GM12872 (cell line): ENCODE results near the gene KLHL8.

Experiments used
- TF ChIP-seq, protein P1 (sequence below): IDR thresholded peaks from 3 replicates; pipeline ENCODE4 v1.5.1; 2011; ENCODE audit warnings: low read depth, mild to moderate bottlenecking, low read length, moderate library complexity; ENCODE audit not compliant: insufficient read depth

KLHL8 gene

DNA sequence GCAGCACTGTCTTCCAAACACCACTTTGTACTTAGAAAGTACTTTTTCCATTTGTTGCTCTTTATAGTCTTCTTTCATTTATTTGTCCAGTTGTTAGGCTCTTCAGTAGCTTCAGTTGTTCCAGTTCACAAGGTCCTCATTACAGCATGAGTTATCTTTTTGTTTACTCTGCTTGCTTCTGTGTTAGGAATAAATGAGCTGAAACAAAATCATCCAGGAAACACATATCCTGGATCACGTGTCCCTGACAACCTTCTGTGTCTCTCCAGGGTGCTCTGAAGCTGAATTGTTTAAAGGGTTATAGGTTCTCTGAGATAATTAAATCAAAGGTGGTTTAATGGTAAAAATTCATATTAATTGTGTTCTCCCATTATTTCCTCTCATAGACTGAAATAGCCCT, 19.9 kb upstream of the KLHL8 start:
- TF ChIP-seq, protein P1, sequence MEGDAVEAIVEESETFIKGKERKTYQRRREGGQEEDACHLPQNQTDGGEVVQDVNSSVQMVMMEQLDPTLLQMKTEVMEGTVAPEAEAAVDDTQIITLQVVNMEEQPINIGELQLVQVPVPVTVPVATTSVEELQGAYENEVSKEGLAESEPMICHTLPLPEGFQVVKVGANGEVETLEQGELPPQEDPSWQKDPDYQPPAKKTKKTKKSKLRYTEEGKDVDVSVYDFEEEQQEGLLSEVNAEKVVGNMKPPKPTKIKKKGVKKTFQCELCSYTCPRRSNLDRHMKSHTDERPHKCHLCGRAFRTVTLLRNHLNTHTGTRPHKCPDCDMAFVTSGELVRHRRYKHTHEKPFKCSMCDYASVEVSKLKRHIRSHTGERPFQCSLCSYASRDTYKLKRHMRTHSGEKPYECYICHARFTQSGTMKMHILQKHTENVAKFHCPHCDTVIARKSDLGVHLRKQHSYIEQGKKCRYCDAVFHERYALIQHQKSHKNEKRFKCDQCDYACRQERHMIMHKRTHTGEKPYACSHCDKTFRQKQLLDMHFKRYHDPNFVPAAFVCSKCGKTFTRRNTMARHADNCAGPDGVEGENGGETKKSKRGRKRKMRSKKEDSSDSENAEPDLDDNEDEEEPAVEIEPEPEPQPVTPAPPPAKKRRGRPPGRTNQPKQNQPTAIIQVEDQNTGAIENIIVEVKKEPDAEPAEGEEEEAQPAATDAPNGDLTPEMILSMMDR = no peak

DNA sequence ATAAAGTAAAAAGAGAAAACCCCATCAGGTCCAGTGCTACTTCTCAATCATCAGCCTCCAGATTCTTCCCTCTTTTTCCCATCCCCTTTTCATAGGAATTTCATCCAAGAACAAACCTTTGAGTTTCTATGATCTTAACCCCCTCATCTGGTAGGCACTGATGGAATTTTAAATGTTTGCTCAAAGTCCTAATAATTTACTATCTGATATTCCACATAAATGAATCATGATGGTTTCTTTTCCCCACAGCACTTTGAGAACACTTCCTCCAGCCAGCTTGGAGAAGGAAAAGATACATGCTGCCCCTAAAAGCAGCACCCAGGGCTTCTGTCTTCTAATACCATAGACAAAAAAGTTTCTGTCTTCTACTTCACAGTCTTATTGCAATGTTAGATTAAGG, 19.4 kb upstream of the KLHL8 start:
- TF ChIP-seq, protein P1 = no peak

DNA sequence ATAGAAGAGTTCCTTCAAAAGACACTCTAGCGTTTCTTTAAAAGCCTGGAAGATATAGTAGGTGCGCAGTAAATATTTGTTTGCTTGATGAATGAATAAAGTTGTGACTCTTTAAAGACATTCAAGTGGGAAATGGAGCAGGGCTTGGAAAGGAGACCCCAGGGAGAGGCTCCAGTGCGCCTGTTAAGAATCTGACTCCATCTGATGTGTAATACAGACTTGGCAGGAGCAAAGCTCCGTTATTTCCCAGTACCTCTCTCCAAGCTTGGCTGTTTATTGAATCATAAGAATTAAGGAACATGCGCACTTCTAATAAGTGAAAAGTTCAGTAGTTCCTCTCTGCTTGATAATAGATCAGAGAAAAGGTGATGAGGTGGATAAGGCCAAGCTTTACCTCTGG, 18.8 kb upstream of the KLHL8 start:
- TF ChIP-seq, protein P1 = no peak

DNA sequence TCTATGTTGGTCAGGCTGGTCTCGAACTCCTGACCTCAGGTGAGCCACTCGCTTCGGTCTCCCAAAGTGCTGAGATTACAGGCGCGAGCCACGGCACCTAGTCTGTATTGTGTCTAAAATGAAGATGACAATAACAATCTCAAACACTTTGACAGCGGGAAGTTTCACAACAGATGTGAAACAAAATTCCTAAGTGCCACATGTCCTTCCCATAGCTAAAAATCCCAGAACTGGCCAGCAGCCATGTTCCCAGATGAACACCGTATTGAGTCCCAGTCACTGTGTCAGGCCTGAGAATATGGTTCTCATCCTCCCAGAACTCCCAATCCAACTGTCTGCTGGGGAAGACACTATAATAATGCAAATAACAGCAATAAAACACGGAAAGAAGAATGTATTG, 16.4 kb upstream of the KLHL8 start:
- TF ChIP-seq, protein P1 = no peak

DNA sequence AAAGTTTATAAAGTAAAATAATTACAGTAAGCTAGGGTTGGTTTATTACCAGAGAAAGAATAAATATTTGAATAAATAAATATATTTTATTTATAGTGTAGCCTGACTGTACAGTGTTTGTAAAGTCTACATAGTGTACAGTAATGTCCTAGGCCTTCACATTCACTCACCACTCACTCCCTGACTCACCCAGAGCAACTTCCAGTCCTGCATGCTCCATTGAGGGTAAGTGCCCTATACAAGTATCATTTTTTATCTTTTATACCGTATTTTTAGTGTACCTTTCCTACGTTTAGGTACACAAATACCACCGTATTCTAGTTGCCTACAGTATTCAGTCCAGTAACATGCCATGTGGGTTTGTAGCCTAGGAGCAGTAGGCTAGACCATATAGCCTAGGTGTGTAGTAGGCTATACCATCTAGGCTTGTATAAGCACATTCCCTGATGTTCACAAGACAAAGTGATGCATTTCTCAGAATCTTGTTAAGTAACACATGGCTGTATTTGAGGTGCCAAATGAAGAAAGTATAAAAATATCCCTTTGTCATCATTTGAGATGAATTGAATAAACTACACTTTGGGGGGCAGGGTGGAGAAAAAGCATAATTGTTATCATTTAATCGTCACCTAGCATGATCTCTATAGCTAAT, 14.7 kb upstream of the KLHL8 start:
- TF ChIP-seq, protein P1 = no peak

DNA sequence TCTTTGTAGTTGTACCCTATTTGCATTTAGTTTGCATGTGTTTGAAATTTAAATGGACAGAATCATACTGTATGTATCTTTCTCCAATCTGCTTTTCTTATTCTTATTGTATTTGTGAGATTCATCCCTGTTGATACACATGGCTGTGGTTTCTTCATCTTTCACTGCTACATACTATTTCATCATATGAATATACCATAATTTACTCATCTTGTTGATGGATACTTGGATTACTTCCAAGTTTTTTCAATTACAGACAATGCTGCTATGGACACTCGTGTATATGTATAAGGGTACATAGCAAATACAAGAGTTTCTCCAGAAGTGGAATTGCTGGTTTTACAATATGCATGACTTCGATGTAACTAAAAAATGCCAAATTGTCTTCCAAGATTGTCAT, 11.8 kb upstream of the KLHL8 start:
- TF ChIP-seq, protein P1 = no peak

DNA sequence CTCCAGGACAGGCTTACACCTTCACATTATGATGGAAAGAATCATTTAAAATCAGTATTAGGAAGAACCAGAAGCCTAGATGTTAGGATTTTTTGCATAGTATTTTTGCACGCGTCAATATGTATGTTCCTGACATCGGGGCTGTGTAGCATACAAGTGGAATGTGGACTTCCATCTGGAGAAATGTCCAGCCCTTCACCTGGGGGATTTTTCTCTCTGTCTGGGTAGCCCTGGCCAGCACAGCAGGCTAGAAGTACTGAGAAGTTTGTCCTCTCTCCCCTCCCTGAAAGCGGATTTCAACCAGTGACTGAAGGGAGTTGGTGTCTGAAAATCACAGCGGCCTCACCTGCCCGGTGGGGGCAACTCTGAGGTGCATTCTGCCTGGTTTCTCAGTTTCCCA, 10.4 kb upstream of the KLHL8 start:
- TF ChIP-seq, protein P1 = no peak
